Upper lobe of right lung (tissue), 1 donor: Measurements from ENCODE around the gene CFP. TPM values are rescaled to one million over a fixed set of nuclear protein-coding genes. Genes with fewer than 3 reads are reported as not detected.
A peak's percentile ranks its signal among the peaks of the same experiment; 100 is the strongest.

Source experiments
- ATAC-seq: fragments of 200-7000 bp; cut with Tn5 transposase; one replicate; pipeline ENCODE4 v1.9.1; 2020; ENCODE audit warnings: mild to moderate bottlenecking, moderate library complexity
- DNase-seq: peaks from one replicate; pipeline ENCODE4 v3.0.0-alpha.2; 2020
- H3K27ac ChIP-seq: fragments of 200-600 bp; one replicate; pipeline ENCODE4 v1.8.0; 2022
- H3K27me3 ChIP-seq: fragments of 200-600 bp; one replicate; pipeline ENCODE4 v1.8.0; 2022; ENCODE audit warnings: mild to moderate bottlenecking
- H3K36me3 ChIP-seq: fragments of 200-600 bp; one replicate; pipeline ENCODE4 v1.8.0; 2022
- H3K4me1 ChIP-seq: fragments of 200-600 bp; one replicate; pipeline ENCODE4 v1.8.0; 2022
- H3K4me3 ChIP-seq: fragments of 200-600 bp; one replicate; pipeline ENCODE4 v1.8.0; 2022; ENCODE audit warnings: mild to moderate bottlenecking
- H3K9me3 ChIP-seq: fragments of 200-600 bp; one replicate; pipeline ENCODE4 v1.8.0; 2022
- CTCF ChIP-seq: fragments of 200-600 bp; IDR thresholded peaks from one replicate; pipeline ENCODE4 v1.8.0; 2022; ENCODE audit warnings: antibody characterized with exemption
- intact Hi-C: fragments of 100-400 bp; cut with DNase I; formaldehyde crosslinking; loops from one replicate; pipeline ENCODE4 v1.11.0; 2022
- total RNA-seq: library from RNA; stranded (reverse); fragmentation: NEBNext Ultra II Directional; extraction: Animal tissue kit (Norgen Biotek cat#: 25700); gene quantifications from one replicate; pipeline ENCODE4 v1.2.1, GENCODE V29; 2021
- donor health status: DM: no; HTN: yes; CAD: no; lungs with severe emphysema.

The CFP gene
- total RNA-seq, 1 donor from 2014 or later, result 14.9 TPM

- intact Hi-C loops, result no loop called here
- no peaks in the 10 kb centered on the region for H3K36me3 ChIP-seq
- no peak overlapping the region for H3K27ac ChIP-seq
- no peak for ATAC-seq
- no peaks in the 10 kb centered on the region for H3K4me1 ChIP-seq
- H3K4me3 ChIP-seq, result no peak overlapping the region
- no peak for TF ChIP-seq CTCF
- H3K27me3 ChIP-seq, result no peaks in the 10 kb centered on the region
- DNase-seq, result no peak
- H3K9me3 ChIP-seq, result no peaks in the 10 kb centered on the region
Observed at GRCh38 chrX:47587091-47587891, 42.4 kb downstream of the CFP start.

- Histone ChIP-seq H3K27ac (no peak overlapping the region), H3K4me3 (no peak overlapping the region)
Observed at GRCh38 chrX:47586043-47586787, 43.5 kb downstream of the CFP start.

GRCh38 chrX:47585273-47585672 is 44.5 kb downstream of the CFP start:
- H3K4me3 ChIP-seq, result no peak overlapping the region
- H3K4me1 ChIP-seq, result no peaks in the 10 kb centered on the region
- ATAC-seq (no peak), DNase-seq (no peak)
- no peaks in the 10 kb centered on the region for H3K27me3 ChIP-seq
- H3K9me3 ChIP-seq, result no peaks in the 10 kb centered on the region
- intact Hi-C loops, result no loop called here
- H3K27ac ChIP-seq, result no peak overlapping the region
- no peaks in the 10 kb centered on the region for H3K36me3 ChIP-seq
- no peak for TF ChIP-seq CTCF

More at GRCh38 chrX:47586043-47586787, 43.5 kb downstream of the CFP start:
- DNase-seq, result no peak
- ATAC-seq, result no peak
- Histone ChIP-seq H3K27me3 (no peaks in the 10 kb centered on the region), H3K36me3 (no peaks in the 10 kb centered on the region), H3K9me3 (no peaks in the 10 kb centered on the region), H3K4me1 (no peaks in the 10 kb centered on the region)
- intact Hi-C loops, result no loop called here
- no peak for TF ChIP-seq CTCF

- intact Hi-C loops, result no loop called here
- Histone ChIP-seq H3K9me3 (no peaks in the 10 kb centered on the region), H3K27ac (no peak overlapping the region), H3K4me1 (no peaks in the 10 kb centered on the region), H3K4me3 (no peak overlapping the region), H3K27me3 (no peaks in the 10 kb centered on the region), H3K36me3 (no peaks in the 10 kb centered on the region)
- ATAC-seq, result no peak
- TF ChIP-seq CTCF, result no peak
- no peak for DNase-seq
Observed at GRCh38 chrX:47584714-47585113, 45.0 kb downstream of the CFP start.

GRCh38 chrX:47583240-47583861 is 46.4 kb downstream of the CFP start:
- Histone ChIP-seq H3K4me3 (peak overlapping the region; percentile 26), H3K36me3 (no peaks in the 10 kb centered on the region), H3K9me3 (no peaks in the 10 kb centered on the region), H3K27ac (peak overlapping the region; percentile 47), H3K4me1 (no peaks in the 10 kb centered on the region), H3K27me3 (no peaks in the 10 kb centered on the region)
- TF ChIP-seq CTCF, result no peak
- no peak for ATAC-seq
- intact Hi-C loops, result no loop called here
- DNase-seq, result no peak
